SIG-M5 treated with dmso at 0.1 percent for 504 hours (cell line): ENCODE measurements around the gene C6orf62.
"Not testable (repeated sequence)": the region's sequence is repeated elsewhere in the genome, so short reads cannot be mapped to it uniquely, and the experiment has no call there.

Experiments
- DNase-seq: peaks from one replicate; lab custom pipeline; 2025; ENCODE audit not compliant: unreplicated experiment; lab: John Stamatoyannopoulos, UW

C6orf62 gene

GRCh38 chr6:24719125-24719971 is at the start of gene C6orf62:
TSS of gene C6orf62 (minus strand) at chr6:24719154. CDS start at chr6:24718668, 486 bp downstream.
- peak; percentile 67 for DNase-seq

- DNase-seq = no peak
Observed at GRCh38 chr6:24768361-24768760, 49.4 kb upstream of the C6orf62 start.

- peak; percentile 29 for DNase-seq
Observed at GRCh38 chr6:24766680-24767462, 47.9 kb upstream of the C6orf62 start.

GRCh38 chr6:24765968-24766367 is 47.0 kb upstream of the C6orf62 start:
- not testable (repeated sequence) for DNase-seq

GRCh38 chr6:24764833-24765828 is 46.2 kb upstream of the C6orf62 start:
- not testable (repeated sequence) for DNase-seq

GRCh38 chr6:24763578-24763977 is 44.6 kb upstream of the C6orf62 start:
- no peak for DNase-seq

- DNase-seq = no peak
Observed at GRCh38 chr6:24761851-24762250, 42.9 kb upstream of the C6orf62 start.

GRCh38 chr6:24761193-24761835 is 42.4 kb upstream of the C6orf62 start:
- no peak for DNase-seq

- no peak for DNase-seq
Observed at GRCh38 chr6:24760210-24760609, 41.3 kb upstream of the C6orf62 start.

- DNase-seq = no peak
Observed at GRCh38 chr6:24759718-24760117, 40.8 kb upstream of the C6orf62 start.

GRCh38 chr6:24757611-24758010 is 38.7 kb upstream of the C6orf62 start:
- no peak for DNase-seq

- DNase-seq = no peak
Observed at GRCh38 chr6:24755279-24755678, 36.3 kb upstream of the C6orf62 start.

GRCh38 chr6:24754378-24754777 is 35.4 kb upstream of the C6orf62 start:
- not testable (repeated sequence) for DNase-seq

- no peak for DNase-seq
Observed at GRCh38 chr6:24753545-24753944, 34.6 kb upstream of the C6orf62 start.

- DNase-seq = no peak
Observed at GRCh38 chr6:24752917-24753492, 34.1 kb upstream of the C6orf62 start.

GRCh38 chr6:24752503-24752902 is 33.5 kb upstream of the C6orf62 start:
- DNase-seq = no peak

- not testable (repeated sequence) for DNase-seq
Observed at GRCh38 chr6:24750878-24751277, 31.9 kb upstream of the C6orf62 start.

- DNase-seq = peak; percentile 52
Observed at GRCh38 chr6:24749297-24749696, 30.3 kb upstream of the C6orf62 start.

- peak; percentile 16 for DNase-seq
Observed at GRCh38 chr6:24744911-24745310, 26.0 kb upstream of the C6orf62 start.

GRCh38 chr6:24743944-24744335 is 25.0 kb upstream of the C6orf62 start:
- DNase-seq = peak; percentile 85
